Osteocyte (in vitro differentiated cells): ENCODE results near the gene THBD. TPM values are rescaled to one million over a fixed set of nuclear protein-coding genes. Genes with fewer than 3 reads are reported as not detected.

Source experiments
- DNase-seq: peaks from one replicate; pipeline ENCODE4 v3.0.0; 2021; ENCODE audit warnings: mixed read lengths; ENCODE audit not compliant: unreplicated experiment; ENCODE audit errors: extremely low spot score
- H3K27ac Mint-ChIP-seq: one replicate; pipeline ENCODE4 v1.8.0; 2021; ENCODE audit warnings: mild to moderate bottlenecking, mixed read lengths; ENCODE audit not compliant: unreplicated experiment
- H3K27me3 Mint-ChIP-seq: one replicate; pipeline ENCODE4 v1.8.0; 2021; ENCODE audit warnings: mixed read lengths; ENCODE audit not compliant: unreplicated experiment
- H3K36me3 Mint-ChIP-seq: one replicate; pipeline ENCODE4 v1.8.0; 2021; ENCODE audit warnings: mixed read lengths; ENCODE audit not compliant: unreplicated experiment
- H3K4me1 Mint-ChIP-seq: one replicate; pipeline ENCODE4 v1.8.0; 2021; ENCODE audit warnings: mixed read lengths; ENCODE audit not compliant: unreplicated experiment
- H3K4me3 Mint-ChIP-seq: one replicate; pipeline ENCODE4 v1.8.0; 2021; ENCODE audit warnings: mild to moderate bottlenecking, moderate library complexity, mixed read lengths; ENCODE audit not compliant: unreplicated experiment
- H3K9me3 Mint-ChIP-seq: one replicate; pipeline ENCODE4 v1.8.0; 2021; ENCODE audit warnings: mixed read lengths; ENCODE audit not compliant: unreplicated experiment
- total RNA-seq: library from RNA; stranded (reverse); gene quantifications from 2 replicates; pipeline ENCODE4 v1.2.1, GENCODE V29; 2021
- TF ChIP-seq, protein P1 (sequence below): fragments of 200-600 bp; sonication (generic); IDR thresholded peaks from 2 replicates; pipeline ENCODE4 v1.5.0; 2021; ENCODE audit warnings: antibody characterized with exemption, mild to moderate bottlenecking, moderate library complexity

Gene THBD
- total RNA-seq, 1 donor from 2014 or later: 66.3 TPM

DNA sequence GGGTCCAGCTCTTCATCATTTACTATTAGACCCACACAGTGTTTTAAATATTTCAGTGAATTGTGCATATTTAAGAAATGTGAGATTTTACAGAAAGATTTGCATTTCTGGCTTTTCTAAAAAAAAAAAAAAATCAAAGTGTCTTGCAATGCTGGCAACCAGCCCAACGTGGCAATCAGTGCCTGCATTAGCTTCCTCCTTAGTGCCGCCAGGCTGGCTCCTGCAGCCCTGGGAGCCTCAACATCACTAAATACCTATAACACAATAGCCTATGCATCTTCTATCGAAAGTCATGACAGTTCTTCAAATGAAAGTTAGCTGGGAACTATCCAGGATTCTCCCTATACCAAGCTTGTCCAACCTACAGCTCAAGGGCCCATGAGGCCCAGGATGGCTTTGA lies 46.0 kb upstream of the THBD start:
- Mint-ChIP-seq H3K36me3 (no peaks in the 10 kb centered on the region), H3K4me1 (peaks cover 5% of the 10 kb centered on the region), H3K27ac (no peak overlapping the region), H3K4me3 (no peak overlapping the region), H3K9me3 (no peaks in the 10 kb centered on the region), H3K27me3 (no peaks in the 10 kb centered on the region)
- no peak for DNase-seq
- TF ChIP-seq, protein P1, sequence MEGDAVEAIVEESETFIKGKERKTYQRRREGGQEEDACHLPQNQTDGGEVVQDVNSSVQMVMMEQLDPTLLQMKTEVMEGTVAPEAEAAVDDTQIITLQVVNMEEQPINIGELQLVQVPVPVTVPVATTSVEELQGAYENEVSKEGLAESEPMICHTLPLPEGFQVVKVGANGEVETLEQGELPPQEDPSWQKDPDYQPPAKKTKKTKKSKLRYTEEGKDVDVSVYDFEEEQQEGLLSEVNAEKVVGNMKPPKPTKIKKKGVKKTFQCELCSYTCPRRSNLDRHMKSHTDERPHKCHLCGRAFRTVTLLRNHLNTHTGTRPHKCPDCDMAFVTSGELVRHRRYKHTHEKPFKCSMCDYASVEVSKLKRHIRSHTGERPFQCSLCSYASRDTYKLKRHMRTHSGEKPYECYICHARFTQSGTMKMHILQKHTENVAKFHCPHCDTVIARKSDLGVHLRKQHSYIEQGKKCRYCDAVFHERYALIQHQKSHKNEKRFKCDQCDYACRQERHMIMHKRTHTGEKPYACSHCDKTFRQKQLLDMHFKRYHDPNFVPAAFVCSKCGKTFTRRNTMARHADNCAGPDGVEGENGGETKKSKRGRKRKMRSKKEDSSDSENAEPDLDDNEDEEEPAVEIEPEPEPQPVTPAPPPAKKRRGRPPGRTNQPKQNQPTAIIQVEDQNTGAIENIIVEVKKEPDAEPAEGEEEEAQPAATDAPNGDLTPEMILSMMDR: no peak

DNA sequence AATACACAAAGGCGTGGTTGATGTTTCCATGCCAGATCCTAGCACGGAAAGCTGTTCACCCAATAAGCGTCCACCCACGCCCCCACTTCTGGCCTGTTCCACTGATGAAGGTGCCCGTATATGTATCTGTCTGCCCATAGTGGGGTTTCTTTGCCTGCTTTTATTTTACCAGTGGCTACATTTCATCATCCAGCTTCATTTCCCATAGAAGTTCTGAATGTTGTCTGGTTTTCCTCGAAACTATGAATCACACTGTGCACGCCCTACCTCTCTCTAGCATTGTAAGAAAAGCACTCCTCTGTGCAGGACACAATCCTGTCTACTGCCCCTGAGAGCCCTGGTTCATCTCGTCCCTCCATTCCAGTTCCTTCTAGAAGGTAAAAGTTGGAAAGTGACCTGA lies 45.5 kb upstream of the THBD start:
- H3K9me3 Mint-ChIP-seq: no peaks in the 10 kb centered on the region
- H3K4me3 Mint-ChIP-seq: no peak overlapping the region
- no peak for DNase-seq

DNA sequence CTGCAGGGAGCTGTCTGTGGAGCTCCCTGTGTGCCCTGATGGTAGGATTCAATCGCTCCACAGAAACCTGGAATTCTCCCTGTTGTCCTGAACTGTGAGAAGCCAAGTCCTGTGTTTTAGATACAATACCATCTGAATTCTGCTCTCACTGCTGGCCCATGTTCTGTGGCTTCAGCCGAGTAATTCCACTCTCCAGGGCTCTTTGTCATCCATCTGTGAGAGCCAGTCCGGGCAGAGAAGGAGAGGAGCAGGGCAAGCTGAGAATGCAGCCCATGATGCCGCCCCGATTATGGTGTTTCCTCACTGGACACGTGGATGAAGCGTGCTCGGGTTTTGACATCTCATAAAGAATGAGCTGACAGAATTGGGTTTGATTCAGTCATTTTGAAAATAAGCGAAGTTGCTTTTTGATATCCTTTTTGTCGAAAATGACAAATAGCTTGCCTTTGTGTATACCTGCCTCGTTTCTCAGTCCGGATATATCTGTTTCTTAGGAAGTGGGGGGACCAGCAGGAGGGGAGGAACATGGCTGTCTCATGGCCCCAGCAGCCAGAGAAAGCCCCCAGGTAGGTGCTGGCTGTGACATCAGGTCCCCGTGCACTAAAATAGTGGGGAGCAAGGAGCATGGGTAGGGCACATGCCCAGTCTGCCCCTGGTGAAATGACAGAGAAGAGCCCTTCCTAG lies 44.9 kb upstream of the THBD start:
- TF ChIP-seq, protein P1: no peak
- no peak for DNase-seq
- no peaks in the 10 kb centered on the region for H3K36me3 Mint-ChIP-seq
- peaks cover 5% of the 10 kb centered on the region for H3K4me1 Mint-ChIP-seq
- no peak overlapping the region for H3K4me3 Mint-ChIP-seq
- no peak overlapping the region for H3K27ac Mint-ChIP-seq
- H3K27me3 Mint-ChIP-seq: no peaks in the 10 kb centered on the region
- no peaks in the 10 kb centered on the region for H3K9me3 Mint-ChIP-seq

More for the DNA sequence above, 45.5 kb upstream of the THBD start:
- Mint-ChIP-seq H3K27ac (no peak overlapping the region), H3K36me3 (no peaks in the 10 kb centered on the region), H3K27me3 (no peaks in the 10 kb centered on the region), H3K4me1 (peaks cover 5% of the 10 kb centered on the region)
- TF ChIP-seq, protein P1: no peak

DNA sequence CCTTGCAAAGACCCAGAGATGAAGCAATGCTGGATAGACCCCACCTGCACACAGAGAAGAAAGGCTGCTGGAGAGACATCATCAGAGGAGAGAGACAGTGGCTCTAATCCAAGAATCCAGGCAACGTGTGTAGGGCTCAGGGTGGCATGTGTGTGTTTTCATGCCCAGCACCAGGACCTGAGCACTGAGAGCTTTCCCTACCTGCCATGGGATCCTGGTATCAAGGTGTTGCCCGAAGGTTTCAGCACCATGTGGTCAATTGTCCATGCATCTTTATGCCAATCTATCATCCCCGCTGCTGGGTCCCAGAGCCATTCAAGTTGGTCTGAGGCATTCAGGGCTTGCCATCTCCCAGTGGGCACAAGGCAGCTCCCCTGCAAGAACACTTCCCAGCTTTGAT lies 44.1 kb upstream of the THBD start:
- Mint-ChIP-seq H3K9me3 (no peaks in the 10 kb centered on the region), H3K27ac (no peak overlapping the region), H3K4me3 (no peak overlapping the region), H3K27me3 (no peaks in the 10 kb centered on the region), H3K4me1 (peaks cover 5% of the 10 kb centered on the region), H3K36me3 (no peaks in the 10 kb centered on the region)
- TF ChIP-seq, protein P1: no peak
- no peak for DNase-seq

DNA sequence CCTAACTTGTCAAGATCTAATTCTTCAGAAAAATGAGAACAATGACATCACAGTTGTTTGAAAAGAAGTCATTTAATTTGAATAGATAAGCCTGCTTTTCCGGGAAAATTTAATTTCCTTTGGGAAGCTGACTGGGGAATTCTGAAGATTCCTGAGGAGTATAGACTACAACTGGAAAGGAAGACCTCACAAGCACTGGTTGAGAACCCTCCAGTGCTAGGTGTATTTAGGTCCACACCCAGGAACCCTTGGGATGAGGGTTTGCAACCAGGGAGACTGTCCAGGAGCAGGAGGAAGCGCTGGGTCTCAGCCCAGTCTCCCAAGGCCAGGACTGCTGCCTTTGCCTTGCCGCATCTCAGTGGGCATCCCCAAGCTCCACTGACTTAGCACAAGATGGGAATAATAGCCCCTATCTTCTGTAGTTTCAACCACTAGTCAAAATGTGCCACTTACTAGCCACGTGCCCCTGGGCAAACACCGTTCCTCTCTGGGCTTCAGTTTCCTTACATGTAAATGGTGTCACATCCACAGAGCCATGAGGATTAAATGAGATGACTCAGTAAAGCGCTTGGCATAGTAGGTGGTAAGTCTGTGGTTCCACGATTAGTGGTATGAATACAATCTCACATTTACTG lies 43.5 kb upstream of the THBD start:
- peaks cover 5% of the 10 kb centered on the region for H3K4me1 Mint-ChIP-seq
- no peak overlapping the region for H3K4me3 Mint-ChIP-seq
- no peaks in the 10 kb centered on the region for H3K9me3 Mint-ChIP-seq
- TF ChIP-seq, protein P1: no peak
- no peak overlapping the region for H3K27ac Mint-ChIP-seq
- no peaks in the 10 kb centered on the region for H3K27me3 Mint-ChIP-seq
- no peak for DNase-seq
- no peaks in the 10 kb centered on the region for H3K36me3 Mint-ChIP-seq
